Measurements from ENCODE around the gene COG4.
"Not testable (repeated sequence)": the region's sequence is repeated elsewhere in the genome, so short reads cannot be mapped to it uniquely, and the experiment has no call there.

Gene COG4

GRCh38 chr16:70527315-70527996, 4.1 kb upstream of the COG4 start:
- no peak for DNase-seq (ENCODE audit: low read depth in 2 of 2)

GRCh38 chr16:70526403-70526802, 3.0 kb upstream of the COG4 start:
- no peak for DNase-seq (ENCODE audit: low read depth in 2 of 2)

- DNase-seq (ENCODE audit: low read depth in 2 of 2) = not testable (repeated sequence)
These were observed 1.1 kb upstream of the COG4 start for GRCh38 chr16:70524399-70524825.

GRCh38 chr16:70523743-70524398, 517 bp upstream of the COG4 start, which contains the start of gene SF3B3:
TSS of gene SF3B3 (plus strand) at chr16:70523816. CDS start at chr16:70526657, 2,841 bp downstream.
- peak; percentile 45 to 48 for DNase-seq (ENCODE audit: low read depth in 2 of 2)

- DNase-seq (ENCODE audit: low read depth in 2 of 2) = no peak
These were observed 908 bp downstream of the COG4 start for GRCh38 chr16:70522216-70523075.

- DNase-seq (ENCODE audit: low read depth in 2 of 2) = no peak
These were observed 2.6 kb downstream of the COG4 start for GRCh38 chr16:70520612-70521297.

GRCh38 chr16:70512456-70512855, 10.9 kb downstream of the COG4 start:
- no peak for DNase-seq (ENCODE audit: low read depth in 2 of 2)

- DNase-seq (ENCODE audit: low read depth in 2 of 2) = no peak
These were observed 11.5 kb downstream of the COG4 start for GRCh38 chr16:70511833-70512232.

GRCh38 chr16:70510216-70510615, 13.1 kb downstream of the COG4 start:
- DNase-seq (ENCODE audit: low read depth in 2 of 2) = no peak

GRCh38 chr16:70508752-70509151, 14.6 kb downstream of the COG4 start:
- no peak for DNase-seq (ENCODE audit: low read depth in 2 of 2)

- peak in 1 of 2 donors; percentile 10 for DNase-seq (ENCODE audit: low read depth in 2 of 2)
These were observed 26.8 kb downstream of the COG4 start for GRCh38 chr16:70496513-70496912.

- no peak for DNase-seq (ENCODE audit: low read depth in 2 of 2)
These were observed 27.8 kb downstream of the COG4 start for GRCh38 chr16:70495425-70496182.

- DNase-seq (ENCODE audit: low read depth in 2 of 2) = no peak
These were observed 28.6 kb downstream of the COG4 start for GRCh38 chr16:70494777-70495176.

- no peak for DNase-seq (ENCODE audit: low read depth in 2 of 2)
These were observed 29.1 kb downstream of the COG4 start for GRCh38 chr16:70494202-70494770.

GRCh38 chr16:70493802-70494201, 29.6 kb downstream of the COG4 start:
- DNase-seq (ENCODE audit: low read depth in 2 of 2) = no peak

GRCh38 chr16:70490261-70490660, 33.1 kb downstream of the COG4 start:
- no peak for DNase-seq (ENCODE audit: low read depth in 2 of 2)

GRCh38 chr16:70484867-70485266, 38.5 kb downstream of the COG4 start:
- DNase-seq (ENCODE audit: low read depth in 2 of 2) = no peak

GRCh38 chr16:70483426-70483825, 39.9 kb downstream of the COG4 start:
- no peak for DNase-seq (ENCODE audit: low read depth in 2 of 2)

- no peak for DNase-seq (ENCODE audit: low read depth in 2 of 2)
These were observed 40.7 kb downstream of the COG4 start for GRCh38 chr16:70482624-70483023.

- no peak for DNase-seq (ENCODE audit: low read depth in 2 of 2)
These were observed 41.3 kb downstream of the COG4 start for GRCh38 chr16:70481929-70482536.

Measured in stimulated activated CD8-positive, alpha-beta memory T cell treated with anti-CD3 and anti-CD28 coated beads, Interleukin-2, amount 100 ng/mL, for 48 hours (primary cell).